ENCODE measurements around the gene PRMT2.

- TF ChIP-seq EGR1 (IDR thresholded peaks at IDR 0.05) (no peak), TAF1 (IDR thresholded peaks at IDR 0.05; ENCODE audit: low read depth) (no peak), CREB1 (IDR thresholded peaks at IDR 0.05; ENCODE audit: low read depth) (no peak), REST (IDR thresholded peaks at IDR 0.05; ENCODE audit: low read depth) (no peak), YY1 (IDR thresholded peaks at IDR 0.05; ENCODE audit: low read depth) (no peak), CEBPB (IDR thresholded peaks at IDR 0.05) (no peak), TCF12 (IDR thresholded peaks at IDR 0.05; ENCODE audit: low read depth) (no peak), EP300 (IDR thresholded peaks at IDR 0.05; ENCODE audit: borderline replicate concordance) (no peak), RAD21 (IDR thresholded peaks at IDR 0.05; ENCODE audit: low read depth) (no peak), TEAD4 (IDR thresholded peaks at IDR 0.05) (no peak), FOXM1 (IDR thresholded peaks at IDR 0.05; ENCODE audit: borderline replicate concordance, low read depth) (no peak)
- TF ChIP-seq, protein P1, sequence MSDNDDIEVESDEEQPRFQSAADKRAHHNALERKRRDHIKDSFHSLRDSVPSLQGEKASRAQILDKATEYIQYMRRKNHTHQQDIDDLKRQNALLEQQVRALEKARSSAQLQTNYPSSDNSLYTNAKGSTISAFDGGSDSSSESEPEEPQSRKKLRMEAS (IDR thresholded peaks at IDR 0.05): no peak
These were observed 13.9 kb downstream of the PRMT2 start for GRCh38 chr21:46649356-46649755.
